ENCODE results near the gene USP8.

GRCh38 chr15:50563756-50564155, 139.6 kb downstream of the USP8 start:
- no peak for TF ChIP-seq CTCF (IDR thresholded peaks at IDR 0.05)
- no peak for TF ChIP-seq POLR2A (IDR thresholded peaks at IDR 0.05)
